HG03139 (cell line): ENCODE data around the gene JAKMIP2.
"Not testable (repeated sequence)": the region's sequence is repeated elsewhere in the genome, so short reads cannot be mapped to it uniquely, and the experiment has no call there.

ENCODE experiments used
- ATAC-seq: cut with Tn5 transposase; IDR thresholded peaks from one replicate; pipeline ENCODE4 v1.9.1; 2021; ENCODE audit not compliant: unreplicated experiment

Gene JAKMIP2

GRCh38 chr5:147563466-147564123 lies 218.9 kb downstream of the JAKMIP2 start:
- ATAC-seq = no peak

GRCh38 chr5:147561435-147561834 lies 221.1 kb downstream of the JAKMIP2 start:
- no peak for ATAC-seq

GRCh38 chr5:147560718-147561331 lies 221.7 kb downstream of the JAKMIP2 start:
- ATAC-seq = no peak

- no peak for ATAC-seq
Measured at GRCh38 chr5:147559749-147560148, 222.8 kb downstream of the JAKMIP2 start.

- ATAC-seq = no peak
Measured at GRCh38 chr5:147558826-147559225, 223.7 kb downstream of the JAKMIP2 start.

- ATAC-seq = no peak
Measured at GRCh38 chr5:147557876-147558745, 224.4 kb downstream of the JAKMIP2 start.

- ATAC-seq = no peak
Measured at GRCh38 chr5:147555176-147555575, 227.4 kb downstream of the JAKMIP2 start.

GRCh38 chr5:147554261-147554817 lies 228.2 kb downstream of the JAKMIP2 start:
- ATAC-seq = no peak

- not testable (repeated sequence) for ATAC-seq
Measured at GRCh38 chr5:147553817-147554216, 228.7 kb downstream of the JAKMIP2 start.

GRCh38 chr5:147552897-147553296 lies 229.6 kb downstream of the JAKMIP2 start:
- ATAC-seq = no peak

- ATAC-seq = no peak
Measured at GRCh38 chr5:147551677-147552076, 230.9 kb downstream of the JAKMIP2 start.

- ATAC-seq = no peak
Measured at GRCh38 chr5:147547730-147548129, 234.8 kb downstream of the JAKMIP2 start.

GRCh38 chr5:147544556-147544955 lies 238.0 kb downstream of the JAKMIP2 start:
- no peak for ATAC-seq

GRCh38 chr5:147539053-147539452 lies 243.5 kb downstream of the JAKMIP2 start:
- ATAC-seq = no peak

GRCh38 chr5:147538236-147538635 lies 244.3 kb downstream of the JAKMIP2 start:
- ATAC-seq = no peak
